Choroid plexus epithelial cell (primary cell): Measurements from ENCODE around the gene CKAP5.

Source experiments
- DNase-seq: peaks from one replicate; pipeline ENCODE4 v3.0.0-alpha.2; 2010; ENCODE audit warnings: low read depth
- H3K4me3 ChIP-seq: 2 replicates; pipeline ENCODE4 v1.5.1; 2011; ENCODE audit warnings: low read depth, mild to moderate bottlenecking, control low read depth, low read length, moderate library complexity
- CTCF ChIP-seq: conservative IDR thresholded peaks from 2 replicates; pipeline ENCODE4 v1.5.1; 2011; ENCODE audit warnings: low read depth, mild to moderate bottlenecking, control low read depth, inconsistent platforms, low read length, moderate library complexity

CKAP5 gene

GRCh38 chr11:46845740-46846509 is at the start of gene CKAP5:
TSS of gene CKAP5 (minus strand) at chr11:46846280. CDS start at chr11:46821231, 25,049 bp downstream.
- peak within 1 kb of the TSS; percentile 90 for H3K4me3 ChIP-seq
- DNase-seq, result peak; percentile 90
- TF ChIP-seq CTCF, result no peak

GRCh38 chr11:46895821-46896220 is 49.7 kb upstream of the CKAP5 start:
- no peak for TF ChIP-seq CTCF
- H3K4me3 ChIP-seq, result no peak overlapping the region
- DNase-seq, result no peak

- no peak overlapping the region for H3K4me3 ChIP-seq
- no peak for DNase-seq
- no peak for TF ChIP-seq CTCF
These were observed 48.9 kb upstream of the CKAP5 start for GRCh38 chr11:46894961-46895360.

GRCh38 chr11:46894506-46894905 is 48.4 kb upstream of the CKAP5 start:
- H3K4me3 ChIP-seq, result no peak overlapping the region
- TF ChIP-seq CTCF, result no peak
- no peak for DNase-seq

- DNase-seq, result no peak
- H3K4me3 ChIP-seq, result no peak overlapping the region
- no peak for TF ChIP-seq CTCF
These were observed 46.8 kb upstream of the CKAP5 start for GRCh38 chr11:46892838-46893237.

- no peak overlapping the region for H3K4me3 ChIP-seq
- no peak for DNase-seq
- TF ChIP-seq CTCF, result no peak
These were observed 46.0 kb upstream of the CKAP5 start for GRCh38 chr11:46892109-46892508.

GRCh38 chr11:46890665-46891064 is 44.6 kb upstream of the CKAP5 start:
- peak; percentile 13 for DNase-seq
- no peak for TF ChIP-seq CTCF
- no peak overlapping the region for H3K4me3 ChIP-seq
